HG02981 (cell line): ENCODE measurements around the gene GGACT.
"Not testable (repeated sequence)": the region's sequence is repeated elsewhere in the genome, so short reads cannot be mapped to it uniquely, and the experiment has no call there.

ENCODE experiments used
- ATAC-seq: cut with Tn5 transposase; IDR thresholded peaks from one replicate; pipeline ENCODE4 v1.9.1; 2021; ENCODE audit warnings: mild to moderate bottlenecking, moderate library complexity; ENCODE audit not compliant: unreplicated experiment

GGACT gene

GRCh38 chr13:100588331-100589177 lies at the start of gene GGACT:
GGACT (minus strand) TSS chr13:100588789; CDS start chr13:100532591, 56,198 bp downstream.
- ATAC-seq, result peak; percentile 97

DNA sequence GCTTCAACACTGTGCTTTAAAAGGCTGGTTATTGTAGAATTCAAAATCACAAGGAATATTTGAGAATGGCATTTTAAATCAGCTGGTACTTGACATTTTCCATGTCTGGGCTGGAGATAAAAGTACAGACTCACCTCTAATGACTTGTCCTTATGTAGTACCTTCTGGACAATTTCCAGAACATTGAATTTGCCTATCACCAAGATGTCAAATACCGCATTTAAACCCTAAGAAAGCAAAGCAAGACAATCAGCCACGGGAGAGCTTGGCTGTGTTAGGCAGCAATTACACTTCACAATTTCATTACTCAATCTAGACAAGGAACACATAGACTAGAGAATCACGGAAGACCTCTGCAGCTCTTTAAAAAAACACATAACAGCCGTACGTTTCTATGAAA lies 49.2 kb upstream of the GGACT start:
- no peak for ATAC-seq

- ATAC-seq, result no peak
Observed at GRCh38 chr13:100637380-100637779, 48.8 kb upstream of the GGACT start.

GRCh38 chr13:100636441-100636840 lies 47.9 kb upstream of the GGACT start:
- ATAC-seq, result no peak

- ATAC-seq, result no peak
Observed at GRCh38 chr13:100636004-100636403, 47.4 kb upstream of the GGACT start.

- ATAC-seq, result no peak
Observed at GRCh38 chr13:100634696-100635095, 46.1 kb upstream of the GGACT start.

- no peak for ATAC-seq
Observed at GRCh38 chr13:100633461-100633860, 44.9 kb upstream of the GGACT start.

GRCh38 chr13:100630555-100630954 lies 42.0 kb upstream of the GGACT start:
- ATAC-seq, result no peak

GRCh38 chr13:100627120-100627519 lies 38.5 kb upstream of the GGACT start:
- no peak for ATAC-seq

- ATAC-seq, result no peak
Observed at GRCh38 chr13:100625447-100625846, 36.9 kb upstream of the GGACT start.

DNA sequence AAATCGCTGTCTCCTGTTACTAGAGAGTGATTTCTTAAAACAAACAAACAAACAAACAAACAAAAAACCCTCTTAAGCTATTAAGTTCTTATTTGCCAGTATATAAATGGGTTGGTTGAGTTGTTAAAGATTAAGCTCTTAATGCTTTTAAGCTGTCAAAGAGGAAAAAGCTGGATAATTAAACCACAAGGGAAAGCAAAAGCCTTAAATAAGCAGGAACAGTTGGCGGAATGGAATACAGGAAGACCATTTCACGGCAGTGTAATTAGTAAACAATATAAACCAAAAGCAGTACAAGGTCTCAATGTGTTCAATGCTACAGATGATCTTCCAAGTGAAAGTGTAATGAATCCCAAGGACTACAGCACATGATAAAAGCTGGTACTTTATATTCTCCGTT lies 32.2 kb upstream of the GGACT start:
- no peak for ATAC-seq

DNA sequence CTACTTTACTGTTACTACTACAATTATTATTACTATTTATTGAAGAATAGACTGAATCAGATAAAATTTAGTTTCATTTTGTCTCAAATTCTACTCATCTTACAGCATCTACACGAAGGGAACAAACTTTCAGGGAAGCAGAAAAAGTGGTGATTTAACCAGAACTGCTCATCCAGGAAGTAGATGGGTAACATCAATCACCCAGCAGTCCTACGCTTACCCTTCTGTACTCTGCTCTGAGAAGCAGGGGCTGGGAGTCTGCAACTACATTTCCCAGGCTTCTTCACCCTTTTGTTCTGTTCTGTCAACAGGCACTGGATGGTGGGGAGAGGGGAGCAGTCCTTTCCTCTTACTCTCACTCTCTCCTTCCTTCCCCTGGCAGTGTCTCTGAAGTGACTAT lies 31.4 kb upstream of the GGACT start:
- no peak for ATAC-seq

DNA sequence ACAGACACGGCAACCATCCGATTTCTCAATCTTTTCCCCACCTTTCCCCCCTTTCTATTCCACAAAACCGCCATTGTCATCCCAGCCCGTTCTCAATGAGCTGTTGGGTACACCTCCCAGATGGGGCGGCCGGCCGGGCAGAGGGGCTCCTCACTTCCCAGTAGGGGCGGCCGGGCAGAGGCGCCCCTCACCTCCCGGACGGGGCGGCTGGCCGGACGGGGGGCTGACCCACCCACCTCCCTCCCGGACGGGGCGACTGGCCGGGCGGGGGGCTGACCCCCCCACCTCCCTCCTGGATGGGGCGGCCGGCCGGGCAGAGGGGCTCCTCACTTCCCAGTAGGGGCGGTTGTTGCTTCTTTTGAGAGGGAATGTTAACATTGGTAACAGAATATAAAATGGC lies 30.3 kb upstream of the GGACT start:
- ATAC-seq, result not testable (repeated sequence)

DNA sequence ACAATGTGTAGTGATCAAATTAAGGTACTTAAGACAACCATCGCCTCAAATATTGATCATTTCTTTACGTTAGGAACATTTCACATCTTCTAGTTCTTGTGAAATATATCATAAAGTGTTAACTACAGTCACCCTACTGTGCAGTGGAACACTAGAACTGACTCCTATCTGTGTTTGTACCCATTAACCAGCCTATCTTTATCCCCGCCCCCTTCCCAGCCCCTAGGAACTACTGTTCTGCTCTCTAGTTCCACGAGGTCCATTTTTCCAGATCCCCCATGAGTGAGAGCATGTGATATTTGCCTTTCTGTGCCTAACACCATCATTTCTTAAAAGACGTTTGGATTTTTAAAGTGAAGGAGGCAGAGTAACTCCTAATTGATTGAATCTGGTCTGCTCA lies 24.4 kb upstream of the GGACT start:
- no peak for ATAC-seq

GRCh38 chr13:100611678-100612492 lies 23.3 kb upstream of the GGACT start:
- ATAC-seq, result no peak

- ATAC-seq, result no peak
Observed at GRCh38 chr13:100610391-100611347, 22.1 kb upstream of the GGACT start.

DNA sequence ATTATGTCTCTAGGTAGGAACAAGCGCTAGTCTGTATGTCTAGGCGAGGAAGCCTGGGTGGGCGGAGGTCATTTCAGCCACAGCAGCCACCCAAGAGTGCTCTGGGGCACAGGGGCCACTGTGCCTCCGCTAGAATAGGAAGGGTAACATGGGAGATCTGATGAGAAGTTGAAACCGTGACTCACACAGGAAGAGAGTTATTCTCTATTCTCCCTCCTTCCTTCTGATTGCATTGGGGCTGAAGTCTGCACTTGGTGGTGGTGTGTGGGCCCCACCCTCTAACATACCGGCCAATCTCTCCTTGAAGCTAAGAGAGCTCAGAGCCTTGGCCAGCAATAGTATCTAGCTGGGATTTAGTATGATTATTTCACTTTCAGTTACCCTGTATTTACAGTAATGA lies 20.3 kb upstream of the GGACT start:
- ATAC-seq, result peak; percentile 76

DNA sequence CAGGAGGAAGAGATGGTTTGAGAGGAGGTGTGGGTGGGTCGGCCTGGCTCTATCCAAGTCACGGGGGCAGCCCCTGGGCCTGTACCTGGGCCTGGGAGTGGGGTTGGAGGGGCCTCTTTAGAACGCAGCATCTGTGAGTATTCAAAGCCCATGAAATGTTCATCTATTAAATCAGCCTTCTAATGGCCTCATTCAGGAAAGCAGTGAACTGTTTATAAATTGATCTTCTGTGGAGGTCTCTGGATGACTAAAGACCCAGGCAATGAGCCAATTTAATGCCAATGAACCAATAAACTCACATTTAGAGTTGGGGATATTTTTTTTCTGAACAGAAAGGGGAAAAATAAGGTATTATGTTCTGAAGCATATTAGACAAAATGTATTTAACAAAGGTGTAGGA lies 19.9 kb upstream of the GGACT start:
- ATAC-seq, result no peak

DNA sequence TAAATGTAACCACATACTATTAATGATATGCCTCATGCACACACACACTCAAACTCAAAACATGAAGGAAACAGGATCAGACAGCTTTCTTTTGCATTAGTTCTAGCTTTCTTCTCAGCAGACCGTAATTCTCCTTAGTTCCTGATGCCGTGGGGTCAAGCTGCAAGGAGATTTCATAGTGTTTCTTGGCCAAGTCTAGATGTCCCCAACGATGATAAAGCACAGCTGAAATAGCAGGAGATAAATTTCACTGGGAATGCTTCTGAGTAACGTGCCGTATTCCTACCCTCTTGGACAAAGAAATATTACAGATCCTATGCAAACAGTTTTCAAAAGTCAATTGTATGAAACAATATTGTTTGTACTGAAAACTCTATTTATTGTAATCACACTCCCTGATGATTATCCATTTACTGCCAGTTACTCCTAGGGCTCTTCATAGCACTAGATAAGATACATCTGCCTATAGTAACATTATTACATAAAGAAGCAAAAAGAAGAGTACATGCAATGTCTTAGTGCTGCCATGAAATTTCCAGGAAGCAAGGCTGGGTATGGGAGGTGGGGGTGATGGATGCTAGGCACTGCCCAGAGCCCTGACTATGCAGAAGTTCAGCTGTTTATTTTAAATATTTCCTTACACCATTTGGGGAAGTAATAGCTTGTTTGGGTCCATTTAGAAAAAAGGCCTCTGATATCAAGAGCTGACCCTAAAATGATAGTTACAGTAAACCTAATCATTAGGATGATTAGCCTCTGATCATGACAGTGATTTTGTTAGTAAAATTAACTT lies 16.5 kb upstream of the GGACT start:
- no peak for ATAC-seq

- ATAC-seq, result no peak
Observed at GRCh38 chr13:100602493-100603111, 14.0 kb upstream of the GGACT start.
